Kasumi-1 (cell line): ENCODE measurements around the gene SYNPO.

Experiments used
- DNase-seq, 2 experiments: peaks; one replicate each; lab custom pipeline; 2025; lab: John Stamatoyannopoulos, UW

The SYNPO gene

DNA sequence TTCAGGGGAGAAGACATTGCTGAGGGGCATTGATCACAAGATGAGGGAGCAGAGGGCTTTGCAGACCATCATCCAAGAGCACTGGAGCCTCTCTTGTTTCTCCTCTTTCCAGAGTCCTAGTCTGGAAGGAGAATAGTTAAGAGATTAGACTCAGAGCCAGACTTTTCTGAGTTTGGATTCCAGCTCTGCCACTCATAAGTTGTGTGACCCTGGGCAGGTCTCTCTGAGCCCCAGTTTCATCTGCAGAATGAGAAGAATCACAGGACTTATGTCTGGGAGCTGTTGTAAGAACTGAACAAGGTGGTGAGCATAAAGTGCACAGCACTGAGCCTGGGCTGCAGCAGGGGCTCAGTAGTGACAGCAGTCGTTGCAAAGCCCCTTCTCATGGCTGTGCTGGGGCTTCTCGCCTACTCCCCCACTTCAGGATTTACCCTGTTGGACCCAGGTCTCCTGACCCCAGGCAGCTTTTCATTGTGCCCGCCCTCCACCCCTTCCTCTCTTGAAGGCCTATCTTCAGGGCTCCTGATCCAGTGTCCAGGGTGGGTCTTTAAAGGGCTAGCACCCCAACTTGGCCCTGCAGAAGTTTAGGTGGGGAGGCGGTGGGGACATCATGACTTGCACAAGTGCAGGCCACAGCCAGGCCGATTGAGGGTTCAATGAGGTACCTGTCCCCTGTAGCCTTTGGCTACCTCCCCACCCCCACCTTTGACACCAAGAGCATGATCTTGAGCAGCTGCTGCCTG lies 1.5 kb downstream of the SYNPO start:
- DNase-seq, result no peak

DNA sequence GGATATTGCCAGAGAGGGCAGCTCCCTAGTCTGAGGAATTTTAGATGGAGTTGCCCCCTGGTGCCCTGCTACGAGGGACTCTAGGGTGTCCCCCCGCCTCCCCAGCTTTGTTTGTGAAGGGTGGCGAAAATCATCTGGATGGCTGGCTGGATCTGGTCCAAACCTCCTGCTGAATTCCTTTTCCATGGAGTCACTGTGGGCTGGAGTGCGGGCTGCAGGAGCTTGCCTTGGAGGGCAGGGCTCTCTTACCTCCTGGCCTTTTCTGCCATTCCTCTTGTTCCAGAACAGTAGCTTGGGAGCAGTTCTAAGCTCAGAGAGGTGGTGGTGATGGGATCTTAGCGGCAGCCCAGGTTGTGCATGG lies 2.1 kb downstream of the SYNPO start:
- DNase-seq, result no peak

DNA sequence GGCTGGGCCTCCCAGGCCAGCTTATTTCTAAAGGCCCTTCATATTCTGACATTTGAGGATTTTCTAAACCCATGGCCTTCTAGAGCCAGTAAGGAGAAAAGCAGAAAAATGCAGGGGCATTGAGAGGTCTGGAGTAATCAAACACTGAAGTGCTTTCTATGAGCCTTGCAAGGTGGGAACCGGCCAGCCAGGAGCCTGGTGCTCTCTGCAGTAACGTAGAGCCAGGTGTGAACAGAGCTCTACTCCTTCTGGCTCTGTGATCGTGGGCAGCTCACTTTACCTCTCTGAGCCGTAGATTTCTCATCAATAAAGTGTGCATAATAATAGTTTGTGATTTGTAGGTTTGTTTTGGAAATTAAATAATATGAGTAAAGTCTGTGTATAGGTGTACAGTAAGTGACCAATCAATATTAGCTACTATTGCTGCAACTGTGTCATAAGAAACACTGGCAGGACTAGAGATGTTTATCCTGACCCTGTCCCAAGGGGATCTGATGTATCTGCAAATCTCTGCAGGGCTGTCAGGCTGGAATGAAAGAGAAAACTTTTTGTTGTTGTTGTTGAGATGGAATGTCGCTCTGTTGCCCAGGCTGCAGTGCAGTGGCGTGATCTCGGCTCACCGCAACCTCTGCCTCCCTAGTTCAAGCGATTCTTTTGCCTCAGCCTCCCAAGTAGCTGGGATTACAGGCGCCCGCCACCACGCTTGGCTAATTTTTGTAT lies 2.7 kb downstream of the SYNPO start:
- DNase-seq, result no peak

DNA sequence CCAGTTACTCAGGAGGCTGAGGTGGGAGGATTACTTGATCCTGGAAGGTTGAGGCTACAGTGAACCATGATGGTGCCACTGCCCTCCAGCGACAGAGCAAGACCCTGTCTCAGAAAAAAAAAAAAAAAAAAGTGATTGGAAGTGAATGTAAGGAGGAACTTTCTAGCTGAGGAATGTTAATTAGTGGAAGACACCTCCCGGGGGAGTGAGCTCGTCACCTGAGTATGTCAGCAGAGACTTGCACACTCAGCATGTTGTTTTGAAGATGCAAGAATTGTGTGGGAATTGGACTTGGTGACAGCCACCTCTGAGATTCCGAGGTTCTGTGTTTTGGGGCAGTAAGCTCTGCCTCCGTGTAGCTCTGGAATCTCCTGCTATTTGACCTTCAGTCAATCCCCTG lies 3.6 kb downstream of the SYNPO start:
- DNase-seq, result no peak

DNA sequence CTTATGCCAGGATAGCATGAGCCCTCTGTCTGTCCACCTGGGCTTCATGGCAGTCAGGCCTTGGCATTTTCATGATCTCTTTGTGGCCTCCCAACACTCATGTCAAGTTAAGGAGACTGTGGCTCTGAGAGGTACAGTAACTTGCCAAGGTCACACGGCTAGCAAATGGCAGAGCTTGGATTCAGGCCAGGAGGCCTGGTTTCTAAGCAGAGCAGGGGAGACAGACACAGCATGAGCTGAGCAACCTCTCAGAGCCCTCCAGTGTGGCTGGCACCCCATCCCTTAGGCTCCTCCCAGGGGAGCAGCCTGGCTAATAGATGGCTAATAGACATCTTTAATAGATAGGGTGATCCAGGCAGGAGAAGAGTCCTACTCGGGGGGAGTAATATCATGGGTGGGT lies 4.1 kb downstream of the SYNPO start:
- no peak for DNase-seq

DNA sequence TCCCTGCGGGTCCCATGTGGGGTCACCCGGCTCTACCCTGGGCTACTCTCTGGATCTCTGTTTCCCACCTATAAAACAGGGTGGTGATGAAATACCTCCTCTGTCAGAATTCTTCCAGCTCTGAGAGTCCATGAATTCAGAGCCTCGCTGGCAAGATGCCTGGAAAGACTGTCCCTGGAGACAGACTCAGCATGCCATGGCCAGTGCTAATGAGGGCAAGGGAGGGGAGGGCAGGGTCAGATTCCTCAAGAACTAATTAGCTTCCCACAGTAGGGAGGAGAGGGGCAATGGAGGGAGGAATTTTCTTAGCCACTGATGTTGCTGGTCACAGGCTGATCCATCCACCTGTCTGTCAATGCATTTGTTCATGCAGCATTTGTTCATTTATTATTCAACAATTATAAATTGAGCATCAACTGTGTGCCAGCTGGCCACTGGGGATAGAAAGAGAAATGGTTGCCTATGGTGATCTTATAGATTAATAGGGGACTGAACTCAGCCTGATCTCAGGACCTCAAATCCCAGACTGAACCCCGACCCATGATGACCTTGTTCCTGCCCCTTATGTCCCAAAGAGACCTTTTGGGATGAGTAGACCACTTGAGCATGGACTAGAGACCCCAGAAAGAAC lies 4.7 kb downstream of the SYNPO start:
- DNase-seq, result no peak

DNA sequence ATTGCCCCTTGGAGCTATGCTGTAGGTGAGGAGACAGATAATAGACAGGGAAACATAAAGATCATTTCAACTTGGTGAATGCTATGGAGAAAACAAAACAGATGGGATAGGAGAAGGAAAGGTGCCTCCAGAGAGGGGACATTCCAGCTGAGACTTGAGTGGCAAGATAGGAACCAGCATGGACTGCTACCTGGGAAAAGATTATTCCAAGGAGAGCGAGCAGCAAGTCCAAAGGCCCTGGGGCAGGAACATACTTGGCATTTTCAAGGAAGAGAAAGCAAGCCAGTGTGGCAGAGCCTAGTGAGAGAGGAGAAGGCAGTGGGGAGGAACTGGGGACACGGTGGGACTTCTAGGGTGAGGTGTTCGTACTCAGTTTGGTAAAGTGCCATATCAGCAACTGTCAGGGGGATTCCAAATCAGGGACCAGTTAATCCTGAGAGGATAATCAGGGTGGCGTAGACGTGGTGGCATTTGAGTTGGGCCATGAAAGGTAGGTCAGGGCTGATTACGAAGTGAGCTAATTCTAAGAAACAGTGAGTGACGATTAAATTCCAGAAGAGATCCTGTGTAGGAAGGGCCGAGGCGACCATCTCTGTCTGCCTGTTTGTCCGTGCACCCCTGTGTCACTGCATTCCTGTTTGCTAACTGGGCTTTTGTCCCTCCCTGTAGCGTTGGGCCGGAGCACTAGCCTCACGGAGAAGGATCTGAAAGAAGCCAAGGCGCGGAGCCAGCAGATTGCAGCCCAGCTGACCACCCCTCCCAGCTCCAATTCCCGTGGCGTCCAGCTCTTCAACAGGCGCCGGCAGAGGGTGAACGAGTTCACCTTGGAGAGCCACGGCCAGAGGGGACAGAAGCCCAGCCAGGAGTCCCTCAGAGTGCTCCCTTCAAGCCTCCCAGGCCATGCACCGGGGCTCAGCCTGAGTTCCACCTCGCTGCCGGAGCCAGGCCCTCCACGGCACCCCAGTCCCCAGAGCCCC lies 7.1 kb downstream of the SYNPO start:
- DNase-seq, result no peak

DNA sequence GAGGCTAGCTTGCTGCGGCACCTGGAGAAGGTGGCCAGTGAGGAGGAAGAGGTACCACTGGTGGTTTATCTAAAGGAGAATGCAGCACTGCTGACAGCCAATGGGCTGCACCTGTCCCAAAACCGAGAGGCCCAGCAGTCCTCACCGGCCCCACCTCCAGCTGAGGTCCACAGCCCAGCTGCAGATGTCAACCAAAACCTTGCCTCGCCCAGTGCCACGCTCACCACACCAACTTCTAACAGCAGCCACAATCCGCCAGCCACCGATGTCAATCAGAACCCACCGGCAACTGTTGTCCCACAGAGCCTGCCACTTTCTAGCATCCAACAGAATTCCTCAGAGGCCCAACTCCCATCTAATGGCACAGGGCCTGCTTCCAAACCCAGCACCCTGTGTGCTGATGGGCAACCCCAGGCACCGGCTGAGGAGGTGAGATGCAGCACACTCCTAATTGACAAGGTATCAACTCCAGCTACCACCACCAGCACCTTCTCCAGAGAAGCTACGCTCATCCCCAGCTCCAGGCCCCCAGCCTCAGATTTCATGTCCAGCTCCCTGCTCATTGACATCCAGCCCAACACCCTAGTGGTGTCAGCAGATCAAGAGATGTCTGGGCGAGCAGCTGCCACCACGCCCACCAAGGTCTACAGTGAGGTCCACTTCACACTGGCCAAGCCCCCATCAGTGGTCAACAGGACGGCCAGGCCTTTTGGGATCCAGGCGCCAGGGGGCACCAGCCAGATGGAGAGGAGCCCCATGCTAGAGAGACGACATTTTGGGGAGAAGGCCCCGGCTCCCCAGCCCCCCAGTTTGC lies 8.0 kb downstream of the SYNPO start:
- no peak for DNase-seq

DNA sequence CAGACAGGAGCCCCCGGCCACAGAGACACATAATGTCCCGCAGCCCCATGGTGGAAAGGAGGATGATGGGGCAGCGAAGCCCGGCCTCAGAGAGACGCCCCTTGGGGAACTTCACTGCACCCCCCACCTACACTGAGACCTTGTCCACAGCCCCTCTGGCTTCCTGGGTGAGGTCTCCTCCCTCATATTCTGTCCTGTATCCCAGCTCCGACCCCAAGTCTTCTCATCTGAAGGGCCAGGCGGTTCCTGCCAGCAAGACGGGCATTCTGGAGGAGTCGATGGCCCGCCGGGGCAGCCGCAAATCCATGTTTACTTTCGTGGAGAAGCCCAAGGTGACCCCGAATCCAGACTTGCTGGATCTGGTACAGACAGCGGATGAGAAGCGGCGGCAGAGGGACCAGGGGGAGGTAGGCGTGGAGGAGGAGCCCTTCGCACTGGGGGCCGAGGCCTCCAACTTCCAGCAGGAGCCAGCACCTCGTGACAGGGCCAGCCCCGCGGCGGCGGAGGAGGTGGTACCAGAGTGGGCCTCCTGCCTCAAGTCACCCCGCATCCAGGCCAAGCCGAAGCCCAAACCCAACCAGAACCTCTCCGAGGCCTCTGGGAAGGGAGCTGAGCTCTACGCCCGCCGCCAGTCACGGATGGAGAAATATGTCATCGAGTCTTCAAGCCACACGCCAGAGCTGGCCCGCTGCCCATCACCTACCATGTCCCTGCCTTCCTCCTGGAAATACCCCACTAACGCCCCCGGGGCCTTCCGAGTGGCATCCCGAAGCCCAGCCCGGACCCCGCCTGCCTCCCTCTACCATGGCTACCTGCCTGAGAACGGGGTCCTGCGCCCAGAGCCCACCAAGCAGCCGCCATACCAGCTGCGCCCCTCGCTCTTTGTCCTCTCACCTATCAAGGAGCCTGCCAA lies 8.9 kb downstream of the SYNPO start:
- DNase-seq, result no peak

DNA sequence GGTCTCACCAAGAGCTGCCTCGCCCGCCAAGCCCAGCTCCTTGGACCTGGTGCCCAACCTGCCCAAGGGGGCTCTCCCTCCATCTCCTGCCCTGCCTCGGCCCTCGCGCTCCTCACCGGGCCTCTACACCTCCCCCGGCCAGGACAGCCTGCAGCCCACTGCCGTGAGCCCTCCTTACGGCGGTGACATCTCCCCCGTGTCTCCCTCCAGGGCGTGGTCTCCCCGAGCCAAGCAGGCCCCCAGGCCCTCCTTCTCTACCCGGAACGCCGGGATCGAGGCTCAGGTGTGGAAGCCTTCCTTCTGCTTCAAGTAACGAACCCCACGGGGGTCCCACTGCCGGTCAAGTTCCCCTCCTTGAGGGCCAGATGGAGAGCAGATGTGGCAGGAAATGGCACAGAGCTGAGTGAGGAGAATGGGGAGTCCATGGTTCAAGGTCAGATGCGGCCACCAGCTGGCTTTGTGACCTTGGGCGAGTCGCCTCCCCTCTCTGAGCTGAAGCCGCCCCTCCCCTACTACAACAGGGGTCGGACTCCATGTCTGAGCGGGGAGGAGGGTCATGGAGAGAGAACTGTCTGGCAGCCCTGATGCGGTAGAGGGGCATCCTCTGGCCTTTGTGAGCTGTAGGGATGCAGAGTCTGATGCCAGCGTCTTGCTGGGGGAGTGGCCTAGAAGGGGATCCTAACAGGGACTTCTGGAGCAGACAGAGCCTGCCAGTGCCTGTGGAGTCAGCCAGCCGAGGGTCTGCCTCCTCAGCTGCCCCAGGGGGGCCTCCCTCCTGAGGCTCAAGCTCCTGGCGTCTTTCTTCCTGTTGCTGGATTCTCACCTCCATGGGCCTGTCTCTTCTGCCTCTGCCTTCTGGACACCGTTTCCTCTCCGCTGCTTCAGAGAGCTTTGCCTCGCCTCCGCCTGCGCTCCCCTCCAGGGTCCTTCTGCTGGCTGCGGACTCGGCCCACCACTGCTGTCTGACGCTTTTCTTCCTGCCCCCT lies 9.9 kb downstream of the SYNPO start:
- no peak for DNase-seq

DNA sequence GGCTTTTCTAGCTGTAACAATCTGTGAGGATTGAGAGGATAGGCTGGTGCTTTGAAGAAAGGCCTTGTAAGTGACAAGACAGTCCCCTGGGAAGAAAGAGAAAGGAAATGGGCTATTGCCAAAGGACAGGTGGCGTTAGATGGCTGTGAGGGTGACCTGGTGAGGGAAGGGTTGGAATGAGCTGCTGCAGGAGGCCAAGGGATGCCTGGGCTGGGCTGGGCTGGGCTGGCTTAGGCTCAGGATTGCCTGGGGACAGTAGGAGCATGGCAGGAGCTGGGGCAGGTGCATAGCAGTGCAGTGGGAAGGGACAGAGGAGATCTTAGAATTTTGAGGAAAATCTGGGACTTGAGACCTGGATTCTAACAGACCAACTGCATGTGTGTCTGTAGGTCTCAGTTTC lies 10.9 kb downstream of the SYNPO start:
- no peak for DNase-seq

DNA sequence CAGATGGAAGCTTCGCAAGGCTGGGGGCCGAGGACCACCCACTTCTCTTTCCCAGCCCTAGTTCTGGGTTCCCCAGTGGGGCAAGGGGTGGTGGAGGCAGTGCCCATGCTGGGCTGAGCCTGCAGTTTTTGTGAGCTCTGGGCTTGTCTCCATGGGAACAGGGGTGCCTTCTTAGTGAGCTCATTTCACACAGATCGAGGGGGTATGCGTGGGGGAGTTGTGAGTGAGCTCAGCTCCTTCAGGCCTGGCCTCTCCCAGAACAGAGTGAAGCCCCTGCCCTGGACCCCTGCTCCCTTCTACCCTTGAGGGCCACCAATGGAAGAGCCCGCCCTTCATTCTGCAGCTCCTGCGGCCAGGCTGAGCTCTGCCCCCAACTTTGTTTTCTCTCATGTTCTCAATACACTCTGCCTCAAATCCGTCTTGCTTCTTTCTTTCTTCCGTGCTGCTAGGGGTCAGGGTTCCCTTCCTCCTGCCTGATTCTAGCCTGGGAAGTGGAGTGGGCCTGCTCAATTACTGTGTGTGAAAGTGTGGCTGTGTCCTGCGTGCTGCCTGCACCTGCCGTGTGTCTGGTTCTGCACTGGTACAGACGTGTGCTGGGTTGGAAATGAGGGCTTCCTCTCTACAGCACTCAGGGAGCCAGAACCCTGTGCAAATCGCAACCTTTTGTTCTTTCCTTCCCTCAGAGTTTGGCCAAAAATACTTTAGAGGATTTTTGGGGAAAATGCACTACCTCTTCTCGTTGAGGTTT lies 11.6 kb downstream of the SYNPO start:
- DNase-seq, result no peak

DNA sequence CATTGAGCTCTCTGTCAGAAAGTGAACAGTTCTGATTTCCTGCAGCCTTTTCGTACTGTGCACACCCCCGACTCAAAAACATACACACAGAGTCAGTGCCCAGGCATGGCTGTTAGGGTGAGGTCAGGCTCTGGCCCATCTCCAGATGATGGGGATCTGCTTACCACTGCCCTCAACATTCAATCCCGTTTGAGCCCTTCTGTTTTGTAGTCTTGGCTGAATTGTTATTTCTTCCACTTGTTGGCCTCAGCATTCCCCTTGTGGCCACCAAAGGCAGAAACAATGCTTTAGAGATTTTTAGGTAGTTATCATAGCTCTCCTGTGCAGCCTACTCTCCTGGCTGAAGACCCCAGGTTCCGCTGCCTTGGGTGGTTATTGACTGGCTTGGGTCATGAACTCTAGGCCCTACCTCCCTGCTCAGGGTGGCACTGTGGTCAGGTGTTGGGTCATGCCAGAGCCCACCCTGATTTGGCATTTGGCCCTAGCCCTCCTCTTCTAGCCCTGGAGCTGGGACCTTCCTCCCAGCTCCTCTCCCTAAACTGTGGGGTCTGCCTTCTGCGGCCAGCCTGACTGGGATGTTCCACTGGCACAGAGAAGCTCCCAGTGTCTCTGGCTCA lies 12.8 kb downstream of the SYNPO start:
- DNase-seq, result no peak

DNA sequence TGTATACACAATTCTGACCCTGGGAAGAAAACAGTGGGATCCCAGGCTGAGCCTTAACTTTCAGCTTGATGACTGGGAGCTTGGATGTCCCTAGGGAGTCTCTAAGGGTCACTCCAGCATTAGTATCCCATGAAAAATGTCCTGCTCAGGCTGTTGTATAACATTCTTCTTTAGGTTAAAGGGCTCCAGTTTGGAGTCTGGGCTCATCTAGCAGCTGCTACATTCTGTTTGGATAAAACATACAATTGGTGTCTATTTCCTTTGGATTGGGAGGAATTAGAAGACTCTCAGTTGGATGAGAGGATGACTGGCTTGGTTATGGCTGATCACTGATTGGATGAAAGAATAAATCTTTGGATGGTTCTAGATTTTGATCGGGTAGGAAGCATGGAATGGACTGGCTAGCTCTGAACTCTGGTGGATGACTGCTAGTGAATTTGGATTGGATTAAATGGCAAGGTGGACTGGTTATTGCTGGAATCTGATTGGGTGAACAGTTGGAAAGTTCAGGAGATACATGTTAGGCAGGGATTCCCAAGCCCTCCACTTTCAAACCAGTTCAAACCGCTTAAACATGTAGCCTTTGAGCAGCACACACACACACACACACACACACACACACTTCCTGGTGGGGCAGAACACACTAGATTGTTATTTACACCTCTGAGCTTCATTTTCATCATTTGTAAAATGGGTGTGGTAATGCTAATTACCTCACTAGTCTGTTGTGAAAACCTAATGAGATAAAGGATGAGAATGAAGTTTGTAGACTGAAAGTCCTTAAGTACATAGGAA lies 13.5 kb downstream of the SYNPO start:
- no peak for DNase-seq

DNA sequence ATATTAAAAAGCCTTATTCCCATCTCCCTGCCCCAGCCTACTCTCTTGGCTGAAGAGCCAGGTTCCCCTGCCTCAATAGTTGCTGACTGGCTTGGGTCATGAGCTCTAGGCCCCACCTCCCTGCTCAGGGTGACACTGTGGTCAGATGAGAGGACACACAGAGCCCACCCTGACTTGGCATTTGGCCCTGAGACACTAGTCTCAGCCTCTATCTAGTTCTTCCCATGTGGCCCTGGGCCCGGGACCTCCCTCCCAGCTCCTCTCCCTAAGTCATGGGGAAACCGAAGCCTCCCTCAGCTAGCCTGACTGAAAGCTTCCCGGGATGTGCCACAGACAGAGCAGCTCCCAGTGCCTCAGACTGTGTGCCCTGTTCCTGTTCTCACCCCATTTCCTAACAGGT lies 14.8 kb downstream of the SYNPO start:
- no peak for DNase-seq

DNA sequence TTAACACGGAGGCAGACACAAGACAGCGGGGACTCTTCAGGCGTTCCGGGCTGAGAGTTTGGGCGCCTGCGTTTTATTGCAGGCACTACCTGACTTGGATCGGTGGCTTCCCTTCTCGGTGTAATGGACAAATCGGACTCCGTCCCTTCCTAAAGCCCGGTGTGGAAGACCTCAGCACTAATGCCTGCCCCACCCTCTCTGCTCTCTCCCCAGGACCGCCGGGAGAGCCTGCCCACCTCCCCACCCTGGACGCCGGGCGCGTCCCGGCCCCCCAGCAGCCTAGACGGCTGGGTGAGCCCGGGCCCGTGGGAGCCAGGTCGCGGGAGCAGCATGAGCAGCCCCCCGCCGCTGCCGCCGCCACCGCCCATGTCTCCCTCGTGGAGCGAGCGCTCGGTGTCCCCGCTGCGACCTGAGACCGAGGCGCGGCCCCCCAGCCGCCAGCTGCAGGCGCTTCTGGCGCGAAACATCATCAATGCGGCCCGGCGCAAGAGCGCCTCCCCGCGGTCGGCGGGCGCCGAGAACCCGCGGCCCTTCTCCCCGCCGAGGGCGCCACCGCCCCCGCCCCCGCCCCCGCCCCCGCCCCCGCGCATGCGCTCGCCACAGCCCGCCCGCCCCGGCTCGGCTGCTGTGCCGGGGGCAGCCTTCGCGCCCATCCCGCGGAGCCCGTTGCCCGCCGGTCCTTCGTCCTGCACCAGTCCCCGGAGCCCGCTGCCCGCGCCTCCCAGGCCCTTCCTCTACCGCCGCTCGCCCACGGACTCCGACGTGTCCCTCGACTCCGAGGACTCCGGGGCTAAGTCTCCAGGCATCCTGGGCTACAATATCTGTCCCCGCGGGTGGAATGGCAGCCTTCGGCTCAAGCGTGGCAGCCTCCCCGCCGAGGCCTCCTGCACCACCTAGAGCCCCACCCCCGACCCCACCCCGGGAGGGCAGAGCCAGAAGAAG lies 16.0 kb downstream of the SYNPO start:
- peak; percentile 42 to 51 for DNase-seq
